SU-DHL-6 (cell line): ENCODE measurements around the gene PCDHB13.
"Not testable (repeated sequence)": the region's sequence is repeated elsewhere in the genome, so short reads cannot be mapped to it uniquely, and the experiment has no call there.

ENCODE experiments used
- CTCF ChIP-seq: fragments of 200-600 bp; sonication (generic); IDR thresholded peaks from one replicate; pipeline ENCODE4 v1.5.1; 2017; ENCODE audit warnings: antibody characterized with exemption, mild to moderate bottlenecking, low read length, moderate library complexity; ENCODE audit not compliant: insufficient read depth, poor library complexity, severe bottlenecking
- EZH2phosphoT487 ChIP-seq: fragments of 200-600 bp; sonication (generic), shearing (Covaris generic); conservative IDR thresholded peaks from 2 replicates; pipeline ENCODE4 v1.6.1; 2018; ENCODE audit warnings: mild to moderate bottlenecking, antibody characterized with exemption, low read length, moderate library complexity, mixed read lengths

DNA sequence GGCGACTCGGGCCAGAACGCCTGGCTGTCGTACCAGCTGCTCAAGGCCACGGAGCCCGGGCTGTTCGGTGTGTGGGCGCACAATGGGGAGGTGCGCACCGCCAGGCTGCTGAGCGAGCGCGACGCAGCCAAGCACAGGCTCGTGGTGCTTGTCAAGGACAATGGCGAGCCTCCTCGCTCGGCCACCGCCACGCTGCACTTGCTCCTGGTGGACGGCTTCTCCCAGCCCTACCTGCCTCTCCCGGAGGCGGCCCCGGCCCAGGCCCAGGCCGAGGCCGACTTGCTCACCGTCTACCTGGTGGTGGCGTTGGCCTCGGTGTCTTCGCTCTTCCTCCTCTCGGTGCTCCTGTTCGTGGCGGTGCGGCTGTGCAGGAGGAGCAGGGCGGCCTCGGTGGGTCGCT, 19.4 kb upstream of the PCDHB13 start:
- not testable (repeated sequence) for TF ChIP-seq CTCF, EZH2phosphoT487
